ENCODE results near the gene THUMPD1.
"Not testable (repeated sequence)": the region's sequence is repeated elsewhere in the genome, so short reads cannot be mapped to it uniquely, and the experiment has no call there.

Gene THUMPD1

GRCh38 chr16:20741554-20742285, at the start of gene THUMPD1:
Gene THUMPD1 (minus strand): TSS chr16:20741818. CDS start chr16:20741739, 79 bp downstream.
- peak; percentile 97 to 98 for DNase-seq (ENCODE audit: low read depth in 2 of 2)

- DNase-seq (ENCODE audit: low read depth in 2 of 2), result no peak
Observed at GRCh38 chr16:20789130-20789529, 47.5 kb upstream of the THUMPD1 start.

GRCh38 chr16:20784204-20784603, 42.6 kb upstream of the THUMPD1 start:
- no peak for DNase-seq (ENCODE audit: low read depth in 2 of 2)

- no peak for DNase-seq (ENCODE audit: low read depth in 2 of 2)
Observed at GRCh38 chr16:20782470-20782869, 40.9 kb upstream of the THUMPD1 start.

- DNase-seq (ENCODE audit: low read depth in 2 of 2), result no peak
Observed at GRCh38 chr16:20781697-20782096, 40.1 kb upstream of the THUMPD1 start.

- peak; percentile 25 to 41 for DNase-seq (ENCODE audit: low read depth in 2 of 2)
Observed at GRCh38 chr16:20774703-20775362, 33.2 kb upstream of the THUMPD1 start.

- DNase-seq (ENCODE audit: low read depth in 2 of 2), result no peak
Observed at GRCh38 chr16:20773679-20774078, 32.1 kb upstream of the THUMPD1 start.

GRCh38 chr16:20768818-20769217, 27.2 kb upstream of the THUMPD1 start:
- DNase-seq (ENCODE audit: low read depth in 2 of 2), result no peak

- DNase-seq (ENCODE audit: low read depth in 2 of 2), result no peak
Observed at GRCh38 chr16:20768121-20768520, 26.5 kb upstream of the THUMPD1 start.

GRCh38 chr16:20767577-20767976, 26.0 kb upstream of the THUMPD1 start:
- no peak for DNase-seq (ENCODE audit: low read depth in 2 of 2)

- no peak for DNase-seq (ENCODE audit: low read depth in 2 of 2)
Observed at GRCh38 chr16:20766294-20766693, 24.7 kb upstream of the THUMPD1 start.

- DNase-seq (ENCODE audit: low read depth in 2 of 2), result no peak
Observed at GRCh38 chr16:20765732-20766131, 24.1 kb upstream of the THUMPD1 start.

GRCh38 chr16:20764448-20764847, 22.8 kb upstream of the THUMPD1 start:
- not testable (repeated sequence) for DNase-seq (ENCODE audit: low read depth in 2 of 2)

- DNase-seq (ENCODE audit: low read depth in 2 of 2), result peak in 1 of 2 donors; percentile 56
Observed at GRCh38 chr16:20763461-20764232, 22.0 kb upstream of the THUMPD1 start, which contains the start of gene ACSM3. Gene ACSM3 (plus strand): TSS chr16:20764014. CDS start chr16:20770035, 6,021 bp downstream.

GRCh38 chr16:20762404-20763123, 20.9 kb upstream of the THUMPD1 start:
- DNase-seq (ENCODE audit: low read depth in 2 of 2), result no peak

GRCh38 chr16:20761175-20761574, 19.6 kb upstream of the THUMPD1 start:
- no peak for DNase-seq (ENCODE audit: low read depth in 2 of 2)

GRCh38 chr16:20760346-20760745, 18.7 kb upstream of the THUMPD1 start:
- DNase-seq (ENCODE audit: low read depth in 2 of 2), result no peak

- not testable (repeated sequence) for DNase-seq (ENCODE audit: low read depth in 2 of 2)
Observed at GRCh38 chr16:20755799-20756198, 14.2 kb upstream of the THUMPD1 start.

- no peak for DNase-seq (ENCODE audit: low read depth in 2 of 2)
Observed at GRCh38 chr16:20755238-20755637, 13.6 kb upstream of the THUMPD1 start.

- no peak for DNase-seq (ENCODE audit: low read depth in 2 of 2)
Observed at GRCh38 chr16:20753727-20754126, 12.1 kb upstream of the THUMPD1 start.

- no peak for DNase-seq (ENCODE audit: low read depth in 2 of 2)
Observed at GRCh38 chr16:20750558-20750957, 8.9 kb upstream of the THUMPD1 start.

- no peak for DNase-seq (ENCODE audit: low read depth in 2 of 2)
Observed at GRCh38 chr16:20749474-20749873, 7.9 kb upstream of the THUMPD1 start.
